Neural progenitor cell (in vitro differentiated cells): ENCODE measurements around the gene OGDH.
"Not testable (repeated sequence)": the region's sequence is repeated elsewhere in the genome, so short reads cannot be mapped to it uniquely, and the experiment has no call there.

Experiments used
- CTCF ChIP-seq: fragments of 200-600 bp; sonication (generic); IDR thresholded peaks from 2 replicates; pipeline ENCODE4 v1.5.1; 2017; ENCODE audit warnings: antibody characterized with exemption, mild to moderate bottlenecking
- EZH2phosphoT487 ChIP-seq: fragments of 200-600 bp; sonication (generic); IDR thresholded peaks from 2 replicates; pipeline ENCODE4 v1.6.1; 2017; ENCODE audit warnings: antibody characterized with exemption

GRCh38 chr7:44726250-44726649 lies 119.8 kb downstream of the OGDH start:
- not testable (repeated sequence) for TF ChIP-seq CTCF, EZH2phosphoT487
